Stimulated activated CD8-positive, alpha-beta memory T cell treated with anti-CD3 and anti-CD28 coated beads, Interleukin-12 subunit alpha, Interleukin-12 subunit beta, amount 100 ng/mL, for 4 hours (primary cell): ENCODE measurements around the gene STPG3.

Source experiments
- DNase-seq: peaks from one replicate; pipeline ENCODE4 v3.0.0-alpha.2; 2020; ENCODE audit warnings: low read depth

STPG3 gene

GRCh38 chr9:137302449-137303150 lies 51.5 kb downstream of the STPG3 start:
- DNase-seq = no peak
